MM.1S (cell line): Measurements from ENCODE around the gene RGS6.

Experiments used
- EZH2 ChIP-seq: fragments of 300-600 bp; sonication (generic); optimal IDR thresholded peaks from 2 replicates; pipeline ENCODE3; 2017; ENCODE audit warnings: low read depth, mild to moderate bottlenecking, antibody characterized with exemption, low read length, mixed read lengths
- TF ChIP-seq, protein P1 (sequence below): fragments of 300-600 bp; sonication (generic); IDR thresholded peaks from 2 replicates; pipeline ENCODE4 v1.5.1; 2016; ENCODE audit warnings: antibody characterized with exemption, low read length, mixed read lengths

- TF ChIP-seq, protein P1, sequence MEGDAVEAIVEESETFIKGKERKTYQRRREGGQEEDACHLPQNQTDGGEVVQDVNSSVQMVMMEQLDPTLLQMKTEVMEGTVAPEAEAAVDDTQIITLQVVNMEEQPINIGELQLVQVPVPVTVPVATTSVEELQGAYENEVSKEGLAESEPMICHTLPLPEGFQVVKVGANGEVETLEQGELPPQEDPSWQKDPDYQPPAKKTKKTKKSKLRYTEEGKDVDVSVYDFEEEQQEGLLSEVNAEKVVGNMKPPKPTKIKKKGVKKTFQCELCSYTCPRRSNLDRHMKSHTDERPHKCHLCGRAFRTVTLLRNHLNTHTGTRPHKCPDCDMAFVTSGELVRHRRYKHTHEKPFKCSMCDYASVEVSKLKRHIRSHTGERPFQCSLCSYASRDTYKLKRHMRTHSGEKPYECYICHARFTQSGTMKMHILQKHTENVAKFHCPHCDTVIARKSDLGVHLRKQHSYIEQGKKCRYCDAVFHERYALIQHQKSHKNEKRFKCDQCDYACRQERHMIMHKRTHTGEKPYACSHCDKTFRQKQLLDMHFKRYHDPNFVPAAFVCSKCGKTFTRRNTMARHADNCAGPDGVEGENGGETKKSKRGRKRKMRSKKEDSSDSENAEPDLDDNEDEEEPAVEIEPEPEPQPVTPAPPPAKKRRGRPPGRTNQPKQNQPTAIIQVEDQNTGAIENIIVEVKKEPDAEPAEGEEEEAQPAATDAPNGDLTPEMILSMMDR = no peak
- TF ChIP-seq EZH2 = no peak
These were observed 673.1 kb downstream of the RGS6 start for GRCh38 chr14:72605096-72605920.
